Subcutaneous abdominal adipose tissue (tissue), 5 donors: ENCODE measurements around the gene MORN4.

Source experiments
- H3K27ac ChIP-seq: one replicate; pipeline ENCODE4 v1.7.0; 2013; ENCODE audit warnings: low read depth, mild to moderate bottlenecking, inconsistent platforms, low read length, moderate library complexity
- H3K27me3 ChIP-seq, 5 donors: one replicate each; pipeline ENCODE4 v1.7.0; 2013; ENCODE audit warnings: low read length in 5 of 5, inconsistent platforms in 1 of 5; ENCODE audit not compliant: control insufficient read depth in 5 of 5, insufficient read depth in 4 of 5
- H3K36me3 ChIP-seq, 5 donors: one replicate each; pipeline ENCODE4 v1.7.0; 2013; ENCODE audit warnings: low read length in 5 of 5; ENCODE audit not compliant: control insufficient read depth in 5 of 5, insufficient read depth in 5 of 5
- H3K4me1 ChIP-seq, 5 donors: one replicate each; pipeline ENCODE4 v1.7.0; 2013; ENCODE audit warnings: low read length in 5 of 5, mild to moderate bottlenecking in 3 of 5, moderate library complexity in 1 of 5; ENCODE audit not compliant: control insufficient read depth in 5 of 5, insufficient read depth in 5 of 5
- H3K4me3 ChIP-seq, 5 donors: one replicate each; pipeline ENCODE4 v1.7.0; 2013; ENCODE audit warnings: low read length in 5 of 5, low read depth in 1 of 5
- H3K9ac ChIP-seq, 5 donors: one replicate each; pipeline ENCODE4 v1.7.0; 2013; ENCODE audit warnings: low read length in 5 of 5, mild to moderate bottlenecking in 4 of 5, moderate library complexity in 3 of 5
- H3K9me3 ChIP-seq, 5 donors: one replicate each; pipeline ENCODE4 v1.7.0; 2013; ENCODE audit warnings: low read length in 5 of 5; ENCODE audit not compliant: control insufficient read depth in 5 of 5
- donor health status: healthy.
- donor health status: healthy.
- donor health status: healthy.
- donor health status: healthy.
- donor health status: healthy.

Gene MORN4

DNA sequence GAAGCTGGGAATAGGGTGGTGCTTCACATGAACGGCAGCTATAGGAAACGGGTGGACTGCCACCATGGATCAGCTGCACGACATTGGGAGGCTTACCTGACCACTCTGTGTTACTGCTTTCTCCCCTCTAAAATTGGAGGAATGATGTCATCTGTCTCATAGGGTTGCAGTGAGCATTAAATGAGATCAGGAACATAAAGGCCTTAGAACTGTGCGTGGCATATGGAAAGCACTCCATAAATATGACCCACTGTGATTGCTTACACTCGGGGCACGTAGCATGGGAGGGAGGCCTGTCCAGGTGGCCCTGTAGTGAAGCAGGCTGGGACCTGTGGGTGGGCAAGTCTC is 34.1 kb downstream of the MORN4 start:
- Histone ChIP-seq H3K4me3 (no peak overlapping the region), H3K27me3 (no peaks in the 10 kb centered on the region)

DNA sequence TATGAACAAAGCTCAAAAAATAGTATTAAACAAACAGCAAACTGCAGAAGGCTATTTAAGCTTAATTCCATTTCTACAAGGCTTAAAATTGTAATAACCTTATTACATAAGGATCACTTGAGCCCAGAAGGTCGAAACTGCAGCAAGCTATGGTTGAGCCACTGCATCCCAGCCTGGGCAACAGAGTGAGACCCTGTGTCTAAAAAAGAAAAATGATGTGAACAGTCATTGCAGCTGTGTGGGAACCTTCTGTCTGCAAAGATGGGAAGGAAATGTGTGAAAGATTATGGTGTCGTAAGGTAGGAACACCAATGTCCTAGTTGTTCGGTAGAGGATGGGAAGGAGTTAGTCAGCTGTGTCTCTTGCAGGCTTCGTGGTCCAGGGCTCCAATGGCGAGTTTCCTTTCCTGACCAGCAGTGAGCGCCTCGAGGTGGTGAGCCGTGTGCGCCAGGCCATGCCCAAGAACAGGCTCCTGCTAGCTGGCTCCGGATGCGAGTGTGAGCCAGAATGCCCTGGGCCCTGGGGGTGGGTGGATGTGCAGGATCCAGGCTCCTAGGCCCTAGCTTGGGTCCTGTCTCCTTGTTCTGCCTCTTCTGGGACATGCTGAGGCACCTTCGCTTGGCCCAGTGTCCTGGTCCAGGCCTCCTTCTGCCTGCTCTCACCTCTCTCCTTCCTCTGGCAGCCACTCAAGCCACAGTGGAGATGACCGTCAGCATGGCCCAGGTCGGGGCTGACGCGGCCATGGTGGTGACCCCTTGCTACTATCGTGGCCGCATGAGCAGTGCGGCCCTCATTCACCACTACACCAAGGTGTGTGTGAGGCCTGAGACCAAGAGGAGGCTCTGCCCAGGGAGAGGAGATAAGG is 34.7 kb downstream of the MORN4 start:
- no peaks in the 10 kb centered on the region for H3K27me3 ChIP-seq
- no peak overlapping the region for H3K9ac ChIP-seq
- H3K36me3 ChIP-seq = no peaks in the 10 kb centered on the region
- H3K9me3 ChIP-seq = no peaks in the 10 kb centered on the region
- H3K27ac ChIP-seq = no peak overlapping the region
- H3K4me3 ChIP-seq = no peak overlapping the region
- H3K4me1 ChIP-seq = peaks cover under 1 to 11% (median 9%) of the 10 kb centered on the region in 5 donors

More for the DNA sequence above, 34.1 kb downstream of the MORN4 start:
- Histone ChIP-seq H3K36me3 (no peaks in the 10 kb centered on the region), H3K9me3 (no peaks in the 10 kb centered on the region), H3K9ac (no peak overlapping the region), H3K4me1 (peaks cover 0 to 10% (median 7%) of the 10 kb centered on the region in 5 donors), H3K27ac (no peak overlapping the region)

GRCh38 chr10:97597778-97598177 is 35.5 kb downstream of the MORN4 start:
- Histone ChIP-seq H3K36me3 (no peaks in the 10 kb centered on the region), H3K9ac (no peak overlapping the region), H3K4me3 (no peak overlapping the region), H3K27me3 (no peaks in the 10 kb centered on the region), H3K4me1 (peaks cover 2 to 18% (median 12%) of the 10 kb centered on the region in 5 donors), H3K9me3 (no peaks in the 10 kb centered on the region), H3K27ac (no peak overlapping the region)

- Histone ChIP-seq H3K9me3 (no peaks in the 10 kb centered on the region), H3K36me3 (no peaks in the 10 kb centered on the region), H3K4me1 (peaks cover 2 to 19% (median 12%) of the 10 kb centered on the region in 5 donors), H3K9ac (peak overlapping the region in 3 of 5 donors; percentile 22 to 31 (median 25)), H3K27me3 (no peaks in the 10 kb centered on the region), H3K27ac (peak overlapping the region; percentile 54), H3K4me3 (no peak overlapping the region)
Observed at GRCh38 chr10:97596101-97597082, 36.9 kb downstream of the MORN4 start.

DNA sequence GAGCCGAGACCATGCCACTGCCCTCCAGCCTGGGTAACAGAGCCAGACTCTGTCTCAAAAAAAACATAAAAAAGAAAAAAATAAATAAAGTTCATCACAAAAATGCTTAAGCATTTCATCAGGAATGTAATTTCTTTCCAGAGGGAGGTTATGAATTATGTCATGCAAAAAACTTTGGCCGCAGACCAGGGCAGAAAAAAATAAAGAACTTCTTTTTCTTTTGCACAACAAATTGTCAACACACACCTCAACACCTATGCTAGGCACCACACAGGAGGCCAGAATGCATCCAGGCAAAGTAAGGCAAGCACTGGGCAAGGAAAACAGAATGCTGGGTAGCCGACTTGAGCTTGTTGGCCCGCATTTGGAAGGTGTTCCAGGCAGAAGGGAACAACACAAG is 39.9 kb downstream of the MORN4 start:
- Histone ChIP-seq H3K27ac (no peak overlapping the region), H3K4me3 (no peak overlapping the region), H3K4me1 (peaks cover 2 to 19% (median 12%) of the 10 kb centered on the region in 5 donors)

GRCh38 chr10:97590748-97591495 is 42.4 kb downstream of the MORN4 start:
- no peaks in the 10 kb centered on the region for H3K36me3 ChIP-seq
- H3K27me3 ChIP-seq = no peaks in the 10 kb centered on the region
- no peak overlapping the region for H3K9ac ChIP-seq
- no peak overlapping the region for H3K27ac ChIP-seq
- H3K4me1 ChIP-seq = peaks cover 0 to 19% (median 8%) of the 10 kb centered on the region in 5 donors
- no peak overlapping the region for H3K4me3 ChIP-seq
- no peaks in the 10 kb centered on the region for H3K9me3 ChIP-seq

More for the DNA sequence above, 39.9 kb downstream of the MORN4 start:
- Histone ChIP-seq H3K9ac (no peak overlapping the region), H3K36me3 (no peaks in the 10 kb centered on the region), H3K9me3 (no peaks in the 10 kb centered on the region), H3K27me3 (no peaks in the 10 kb centered on the region)

DNA sequence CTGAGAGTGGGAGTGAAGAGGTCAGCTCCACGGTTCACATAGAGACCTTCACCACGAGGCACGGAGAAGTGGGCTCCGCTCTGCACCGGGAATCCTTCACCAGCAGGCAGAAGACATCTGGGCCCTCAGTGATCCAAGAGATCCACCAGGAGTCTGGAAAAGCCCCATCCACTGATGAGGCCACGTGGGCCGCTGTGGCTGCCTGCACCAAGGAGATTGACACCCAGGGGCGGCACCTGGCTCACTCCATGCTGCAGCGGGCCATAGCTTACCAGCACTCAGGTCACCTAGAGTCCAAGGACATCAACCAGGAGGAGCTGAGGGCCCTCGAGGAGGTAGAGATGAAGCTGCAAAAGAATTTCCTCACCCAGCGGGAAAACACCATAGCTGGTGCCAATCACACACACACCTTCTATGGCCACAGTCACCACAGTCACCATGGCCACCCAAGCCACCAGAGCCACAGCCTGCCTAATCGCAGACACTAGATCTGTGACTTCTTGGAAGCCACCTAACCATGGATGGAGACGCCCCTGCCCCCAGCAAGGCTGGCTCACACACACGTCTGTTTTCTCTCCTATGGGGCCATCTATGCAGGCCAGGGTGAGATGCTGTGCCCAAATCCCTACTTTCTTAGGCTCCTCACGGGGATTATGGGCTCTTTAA is 43.1 kb downstream of the MORN4 start:
- Histone ChIP-seq H3K27ac (no peak overlapping the region), H3K4me3 (no peak overlapping the region), H3K9me3 (no peaks in the 10 kb centered on the region), H3K36me3 (no peaks in the 10 kb centered on the region), H3K4me1 (peaks cover 0 to 25% (median 10%) of the 10 kb centered on the region in 5 donors), H3K9ac (no peak overlapping the region), H3K27me3 (no peaks in the 10 kb centered on the region)

- H3K4me3 ChIP-seq = no peak within 1 kb of the TSS
- no peaks in the 10 kb centered on the region for H3K9me3 ChIP-seq
- H3K27ac ChIP-seq = no peak within 1 kb of the TSS
- H3K36me3 ChIP-seq = no peaks in the 10 kb centered on the region
- H3K4me1 ChIP-seq = peaks cover 2 to 33% (median 16%) of the 10 kb centered on the region in 5 donors
- no peaks in the 10 kb centered on the region for H3K27me3 ChIP-seq
- no peak within 1 kb of the TSS for H3K9ac ChIP-seq
Observed at GRCh38 chr10:97589479-97589878, 43.8 kb downstream of the MORN4 start, which contains the start of gene C10orf62. TSS of gene C10orf62 (plus strand) at chr10:97589721. CDS start at chr10:97589898, 177 bp downstream.

DNA sequence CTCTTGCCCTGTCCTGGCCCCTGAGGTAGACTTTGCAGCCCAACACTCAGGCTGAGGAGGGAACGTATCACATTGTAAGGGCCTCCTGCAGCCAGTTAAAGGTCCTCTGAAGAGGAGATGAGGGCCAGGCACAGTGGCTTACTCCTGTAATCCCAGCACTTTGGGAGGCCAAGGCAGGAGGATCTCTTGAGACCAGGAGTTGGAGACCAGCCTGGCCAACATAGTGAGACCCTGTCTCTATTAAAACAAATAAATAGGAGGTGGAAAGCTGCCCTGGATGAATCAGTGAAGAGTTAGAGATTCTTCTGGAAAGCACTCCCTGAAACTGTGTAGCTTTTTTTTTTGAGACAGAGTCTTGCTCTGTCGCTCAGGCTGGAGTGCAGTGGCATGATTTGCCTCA is 46.1 kb downstream of the MORN4 start:
- Histone ChIP-seq H3K4me1 (peaks cover 0 to 29% (median 18%) of the 10 kb centered on the region in 5 donors), H3K9me3 (no peaks in the 10 kb centered on the region), H3K27me3 (no peaks in the 10 kb centered on the region), H3K27ac (no peak overlapping the region), H3K9ac (no peak overlapping the region), H3K4me3 (no peak overlapping the region), H3K36me3 (no peaks in the 10 kb centered on the region)
